HG03558 (cell line): ENCODE measurements around the gene ABCC6.
"Not testable (repeated sequence)": the region's sequence is repeated elsewhere in the genome, so short reads cannot be mapped to it uniquely, and the experiment has no call there.

Source experiments
- ATAC-seq: cut with Tn5 transposase; IDR thresholded peaks from one replicate; pipeline ENCODE4 v1.9.1; 2021; ENCODE audit warnings: moderate number of reproducible peaks; ENCODE audit not compliant: unreplicated experiment; ENCODE audit errors: extremely low read depth

Gene ABCC6

GRCh38 chr16:16191493-16192167, 31.7 kb downstream of the ABCC6 start:
- no peak for ATAC-seq

DNA sequence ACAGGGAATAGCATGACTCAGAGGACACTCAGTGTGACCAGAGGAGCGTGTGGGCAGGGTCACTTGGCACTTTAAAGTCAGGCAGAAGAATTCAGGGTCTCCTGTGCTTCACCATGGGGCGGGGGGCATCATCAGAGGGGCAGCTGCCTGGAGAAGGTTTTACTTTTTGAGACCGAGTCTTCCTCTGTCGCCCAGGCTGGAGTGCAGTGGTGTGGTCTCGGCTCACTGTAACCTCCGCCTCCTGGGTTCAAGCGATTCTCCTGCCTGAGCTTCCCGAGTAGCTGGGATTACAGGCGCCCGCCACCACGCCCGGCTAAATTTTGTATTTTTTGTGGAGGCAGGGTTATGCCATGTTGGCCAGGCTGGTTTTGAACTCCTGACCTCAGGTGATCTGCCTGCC, 32.3 kb downstream of the ABCC6 start:
- ATAC-seq: not testable (repeated sequence)

GRCh38 chr16:16190546-16190945, 32.7 kb downstream of the ABCC6 start:
- ATAC-seq: no peak

GRCh38 chr16:16189842-16190241, 33.5 kb downstream of the ABCC6 start:
- ATAC-seq: no peak

DNA sequence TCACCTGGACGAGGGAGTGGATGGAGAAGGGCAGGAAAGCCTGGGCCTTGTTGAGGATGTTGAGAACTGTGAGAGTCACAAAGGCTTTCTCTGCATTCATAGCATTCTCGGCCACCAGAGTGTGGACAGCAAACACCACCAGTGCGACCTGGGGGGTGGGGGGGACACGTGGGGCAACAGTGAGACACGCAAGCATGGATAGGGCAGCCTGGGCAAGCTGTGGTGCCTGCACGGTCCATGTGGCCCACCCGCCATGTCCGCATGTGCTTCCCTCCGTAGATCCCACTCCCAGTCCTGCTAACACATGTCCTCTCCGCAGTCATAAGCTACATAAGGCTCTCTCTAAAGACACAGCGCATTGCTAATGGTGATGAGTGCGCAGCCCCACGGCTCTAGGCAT, 34.5 kb downstream of the ABCC6 start:
- no peak for ATAC-seq

GRCh38 chr16:16186820-16187219, 36.5 kb downstream of the ABCC6 start:
- ATAC-seq: no peak

- no peak for ATAC-seq
These were observed 38.2 kb downstream of the ABCC6 start for GRCh38 chr16:16185095-16185494.

- no peak for ATAC-seq
These were observed 38.7 kb downstream of the ABCC6 start for GRCh38 chr16:16184594-16184993.

- no peak for ATAC-seq
These were observed 39.7 kb downstream of the ABCC6 start for GRCh38 chr16:16183562-16183961.

DNA sequence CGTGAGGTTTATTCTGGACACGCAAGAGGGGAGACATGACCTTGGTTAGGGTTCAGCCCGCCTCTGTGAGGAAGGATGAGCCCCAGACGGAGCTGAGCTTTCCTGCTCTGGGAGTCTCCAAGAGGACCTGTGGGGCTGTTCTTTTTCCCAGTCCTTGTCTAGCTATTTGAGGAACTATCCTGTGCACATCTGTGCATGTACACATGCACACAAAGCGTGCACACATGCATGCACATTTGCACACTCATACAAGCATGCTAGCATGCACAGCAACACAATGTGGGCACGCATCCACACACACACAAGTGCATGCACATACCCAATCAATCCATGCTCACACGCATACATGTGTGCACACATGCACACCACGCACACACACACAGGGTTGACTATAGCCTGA, 40.4 kb downstream of the ABCC6 start:
- ATAC-seq: no peak

DNA sequence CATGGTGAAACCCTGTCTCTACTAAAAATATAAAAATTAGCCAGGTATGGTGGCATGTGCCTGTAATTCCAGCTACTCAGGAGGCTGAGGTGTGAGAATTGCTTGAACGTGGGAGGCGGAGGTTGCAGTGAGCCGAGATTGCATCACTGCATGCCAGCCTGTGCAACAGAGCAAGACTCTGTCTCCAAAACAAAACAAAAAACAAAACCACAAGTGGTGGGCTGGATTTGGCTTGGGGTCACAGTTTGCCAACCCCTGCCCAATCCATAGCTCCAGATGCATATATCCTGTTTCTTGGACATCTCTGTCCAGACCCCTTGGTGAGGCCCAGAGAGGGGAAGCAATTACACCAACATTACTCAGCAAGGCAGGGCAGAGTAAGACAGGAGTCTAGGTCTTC, 41.5 kb downstream of the ABCC6 start:
- not testable (repeated sequence) for ATAC-seq

DNA sequence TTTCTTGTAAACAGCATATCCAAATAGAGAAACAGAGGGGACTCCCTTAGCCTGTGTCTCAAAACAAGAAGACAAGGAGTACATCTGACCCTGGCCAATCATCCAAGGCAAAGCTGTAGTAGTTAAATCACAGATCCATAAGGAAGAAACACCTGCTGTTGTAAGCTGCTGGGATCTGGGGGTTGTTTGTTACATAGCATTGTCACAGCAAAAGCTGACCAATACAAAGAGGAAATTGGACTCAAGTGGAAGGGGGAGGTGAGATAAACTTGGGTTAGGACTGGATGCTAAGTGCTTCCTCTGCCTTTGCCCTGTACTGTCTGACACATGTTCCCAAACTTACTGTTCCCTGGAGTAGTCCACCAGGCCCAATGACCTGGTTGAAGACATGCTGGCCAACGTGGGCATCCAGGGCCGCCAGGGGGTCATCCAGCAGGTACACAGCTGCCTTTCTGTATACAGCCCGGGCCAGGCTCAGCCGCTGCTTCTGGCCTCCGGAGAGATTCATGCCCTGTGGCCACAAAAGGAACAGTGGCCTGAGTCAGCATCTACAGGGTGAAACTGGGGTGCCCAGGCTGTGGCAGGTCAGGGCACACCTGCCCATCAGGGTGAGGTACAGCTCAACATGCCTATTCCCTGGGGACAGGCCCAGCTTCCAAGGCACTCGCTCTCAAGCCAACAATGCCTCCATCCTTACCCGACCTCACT, 44.7 kb downstream of the ABCC6 start:
- no peak for ATAC-seq

GRCh38 chr16:16176328-16176727, 47.0 kb downstream of the ABCC6 start:
- no peak for ATAC-seq

GRCh38 chr16:16175296-16175695, 48.0 kb downstream of the ABCC6 start:
- ATAC-seq: no peak

DNA sequence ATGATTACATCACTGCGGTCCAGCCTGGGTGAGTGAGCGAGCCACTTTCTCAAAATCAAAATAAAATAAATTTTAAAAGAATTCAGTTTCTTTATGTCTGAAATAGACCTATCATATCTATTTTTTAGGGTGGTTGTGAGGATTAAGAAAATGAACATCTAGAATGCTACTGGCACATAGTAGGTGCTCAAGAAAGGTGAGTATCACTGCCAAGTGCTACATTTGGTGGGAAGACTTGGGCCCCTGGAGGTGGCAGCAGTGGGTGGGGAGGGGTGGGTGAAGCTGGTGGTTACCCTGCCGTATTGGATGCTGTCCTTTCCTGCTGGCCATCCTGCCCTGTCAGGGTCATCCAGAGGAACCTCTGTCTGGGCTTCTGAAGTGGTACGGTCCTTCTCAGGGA, 50.3 kb downstream of the ABCC6 start:
- no peak for ATAC-seq

DNA sequence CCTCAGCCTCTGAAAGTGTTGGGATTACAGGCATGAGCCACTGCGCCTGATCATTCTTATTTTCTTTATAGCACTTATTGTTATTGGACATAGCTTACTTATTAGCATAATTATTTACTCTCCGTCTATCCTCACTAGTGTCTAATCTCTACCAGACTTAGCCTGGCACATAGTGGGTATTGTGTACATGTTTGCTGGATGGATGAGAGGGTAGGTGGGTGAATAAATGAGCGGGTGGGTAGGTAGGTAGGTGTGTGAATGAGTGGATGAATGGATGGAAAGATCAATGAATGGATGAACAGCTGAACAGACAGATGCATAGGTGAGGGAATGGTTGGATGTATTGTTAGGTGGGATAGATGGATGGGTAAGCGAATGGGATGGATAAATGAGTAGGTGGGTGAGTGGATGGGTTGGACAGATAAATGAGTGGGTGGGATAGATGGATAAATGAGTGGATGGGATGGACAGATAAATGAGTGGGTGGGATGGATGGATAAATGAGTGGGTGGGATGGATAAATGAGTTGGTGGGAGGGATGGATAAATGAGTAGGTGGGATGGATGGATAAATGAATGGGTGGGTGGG, 51.9 kb downstream of the ABCC6 start:
- no peak for ATAC-seq

DNA sequence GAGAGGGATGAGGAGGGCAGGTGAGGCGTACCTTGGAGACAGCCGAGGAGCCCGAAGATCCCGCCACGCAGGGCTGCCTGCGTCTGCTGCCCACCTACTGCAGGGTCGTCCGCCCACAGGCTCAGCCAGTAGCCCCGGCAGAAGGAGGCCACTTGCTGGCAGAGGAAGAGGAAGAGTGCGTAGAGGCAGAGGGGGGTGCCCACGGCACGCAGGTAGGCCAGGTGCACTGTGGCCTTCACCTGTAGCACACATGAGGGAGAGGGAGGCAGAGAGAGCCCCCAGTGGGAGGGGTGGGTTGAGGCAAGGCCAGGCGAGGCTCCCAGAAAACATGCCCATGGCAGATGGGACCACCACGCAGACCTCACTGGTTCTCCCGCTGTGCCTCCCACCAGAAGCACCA, 53.7 kb downstream of the ABCC6 start:
- ATAC-seq: no peak

GRCh38 chr16:16168431-16168830, 54.9 kb downstream of the ABCC6 start:
- ATAC-seq: no peak

- no peak for ATAC-seq
These were observed 55.4 kb downstream of the ABCC6 start for GRCh38 chr16:16167927-16168326.

GRCh38 chr16:16166949-16167348, 56.3 kb downstream of the ABCC6 start:
- ATAC-seq: no peak

GRCh38 chr16:16166085-16166484, 57.2 kb downstream of the ABCC6 start:
- no peak for ATAC-seq

DNA sequence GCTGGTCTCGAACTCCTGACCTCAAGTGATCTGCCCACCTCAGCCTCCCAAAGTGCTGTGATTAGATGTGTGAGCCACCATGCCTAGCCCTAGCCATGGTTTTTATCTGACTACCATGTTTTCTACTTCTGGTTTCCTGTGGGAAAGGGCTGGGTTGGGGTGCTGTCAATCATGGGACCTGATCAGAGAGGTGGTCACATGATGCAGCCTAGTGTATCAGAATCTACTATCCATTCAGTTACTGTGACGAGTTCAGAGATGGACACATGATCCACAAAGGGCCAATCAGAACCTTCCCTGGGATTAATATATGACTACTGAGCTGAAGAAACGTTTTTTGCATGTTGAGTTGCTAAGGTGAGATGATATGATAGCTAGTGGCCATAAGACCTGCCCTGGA, 59.1 kb downstream of the ABCC6 start:
- ATAC-seq: no peak
